ENCODE results near the gene DGCR2. TPM values are rescaled to one million over a fixed set of nuclear protein-coding genes. Genes with fewer than 3 reads are reported as not detected.
"Not testable (repeated sequence)": the region's sequence is repeated elsewhere in the genome, so short reads cannot be mapped to it uniquely, and the experiment has no call there.

The DGCR2 gene
- total RNA-seq, 1 donor = 31.2 TPM

GRCh38 chr22:19036229-19036522 is 86.0 kb downstream of the DGCR2 start:
- Histone ChIP-seq H3K27me3 (ENCODE audit: insufficient read depth, low read length) (no peaks in the 10 kb centered on the region), H3K4me3 (ENCODE audit: low read length) (no peak overlapping the region), H3K9me3 (ENCODE audit: low read depth, low read length) (no peaks in the 10 kb centered on the region), H3K4me1 (ENCODE audit: insufficient read depth, low read length) (no peaks in the 10 kb centered on the region)

DNA sequence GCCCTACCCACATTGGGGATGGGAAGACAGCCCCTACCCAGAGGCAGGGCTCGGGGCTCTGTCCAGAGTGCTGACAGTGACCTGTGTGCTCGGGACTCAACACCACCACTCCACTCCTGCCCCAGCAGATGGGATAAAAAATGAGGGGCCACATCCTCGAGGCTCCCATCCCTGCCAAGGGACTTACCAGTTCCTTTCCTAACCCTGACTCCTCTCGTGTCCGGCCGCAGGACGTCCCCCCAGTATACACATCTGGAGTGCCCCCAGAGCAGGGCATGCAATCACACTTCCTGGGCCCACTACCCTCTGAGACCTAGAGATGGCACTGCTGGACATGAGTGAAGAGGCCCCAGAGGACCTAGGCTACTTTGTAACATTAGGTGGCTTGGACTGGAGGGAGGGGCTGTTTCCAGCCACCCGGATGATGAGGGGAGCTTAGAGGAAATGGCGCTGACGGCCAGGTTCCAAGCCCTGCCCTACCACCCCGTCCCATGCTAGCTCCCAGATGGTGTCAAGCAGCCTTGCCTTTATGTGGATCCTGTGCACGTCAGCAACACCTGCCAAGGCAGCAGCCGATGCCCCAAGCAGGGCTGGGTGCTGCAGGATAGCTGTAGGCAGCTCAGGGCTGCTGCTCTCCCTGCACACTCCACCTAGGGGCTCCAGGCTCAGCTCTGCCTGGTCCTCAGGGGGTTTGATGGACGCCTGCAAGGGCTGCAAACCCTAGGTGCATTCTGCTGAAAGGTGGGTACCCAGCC is 86.6 kb downstream of the DGCR2 start:
- no peaks in the 10 kb centered on the region for H3K27me3 ChIP-seq (ENCODE audit: insufficient read depth, low read length)
- no peaks in the 10 kb centered on the region for H3K4me1 ChIP-seq (ENCODE audit: insufficient read depth, low read length)
- H3K4me3 ChIP-seq (ENCODE audit: low read length) = no peak overlapping the region
- H3K9me3 ChIP-seq (ENCODE audit: low read depth, low read length) = no peaks in the 10 kb centered on the region

GRCh38 chr22:19035126-19035473 is 87.1 kb downstream of the DGCR2 start:
- H3K9me3 ChIP-seq (ENCODE audit: low read depth, low read length); H3K4me1 ChIP-seq (ENCODE audit: insufficient read depth, low read length); H3K27me3 ChIP-seq (ENCODE audit: insufficient read depth, low read length); H3K4me3 ChIP-seq (ENCODE audit: low read length): not testable (repeated sequence)

DNA sequence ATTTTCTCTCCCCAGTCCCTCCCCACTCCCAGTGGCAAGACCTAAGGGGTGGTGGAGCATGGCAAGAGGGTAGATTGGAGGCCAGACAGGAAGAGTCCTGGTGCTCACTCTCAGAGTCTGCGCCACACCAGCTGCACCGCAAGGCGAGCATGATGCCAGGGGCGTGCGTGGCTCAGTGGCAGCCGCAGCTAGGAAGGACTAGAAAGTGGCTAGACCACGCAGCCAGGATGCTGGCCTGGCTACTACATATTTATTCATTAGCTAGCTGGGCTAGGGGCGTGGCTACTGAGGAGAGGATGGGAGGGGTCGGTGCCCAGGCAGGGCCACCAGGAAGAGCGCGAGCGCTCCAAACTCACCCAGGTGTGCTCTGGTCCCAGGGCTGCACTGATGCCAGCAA is 87.5 kb downstream of the DGCR2 start:
- H3K4me1 ChIP-seq (ENCODE audit: insufficient read depth, low read length); H3K27me3 ChIP-seq (ENCODE audit: insufficient read depth, low read length); H3K9me3 ChIP-seq (ENCODE audit: low read depth, low read length); H3K4me3 ChIP-seq (ENCODE audit: low read length): not testable (repeated sequence)

DNA sequence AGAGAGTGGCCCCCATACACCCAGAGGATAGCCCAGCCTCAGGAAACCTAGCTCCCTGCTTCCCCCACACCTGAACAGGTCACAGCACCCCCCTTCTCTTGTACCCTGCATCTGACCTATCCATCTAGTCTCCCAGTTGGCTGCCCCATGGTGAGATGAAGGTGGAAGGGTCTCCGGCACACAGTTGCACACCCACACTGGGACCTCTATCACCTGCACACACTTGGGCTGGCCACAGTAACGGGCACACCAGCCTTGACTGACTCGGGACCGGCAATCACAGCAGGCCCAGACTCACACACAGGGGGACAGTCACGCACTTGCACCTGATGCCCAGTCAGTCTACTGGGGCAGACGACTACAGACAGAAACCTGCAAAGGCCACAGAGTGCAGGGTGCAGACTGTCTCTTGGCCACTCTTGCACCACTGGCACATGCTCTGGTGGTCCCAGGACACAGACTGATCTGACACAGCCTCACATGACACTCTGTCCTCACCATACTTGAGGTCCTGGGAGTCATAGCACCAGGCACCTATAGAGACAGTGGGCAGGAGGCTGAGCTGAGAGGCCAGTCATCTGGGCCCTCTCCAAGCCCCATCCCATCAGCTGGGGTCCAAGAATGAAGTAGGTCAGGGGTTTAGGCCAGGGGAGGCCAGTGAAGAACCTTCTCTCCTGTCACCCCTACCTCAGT is 88.0 kb downstream of the DGCR2 start:
- not testable (repeated sequence) for H3K4me1 ChIP-seq (ENCODE audit: insufficient read depth, low read length); H3K27me3 ChIP-seq (ENCODE audit: insufficient read depth, low read length); H3K9me3 ChIP-seq (ENCODE audit: low read depth, low read length); H3K4me3 ChIP-seq (ENCODE audit: low read length)

GRCh38 chr22:19033568-19033905 is 88.7 kb downstream of the DGCR2 start:
- H3K27me3 ChIP-seq (ENCODE audit: insufficient read depth, low read length); H3K9me3 ChIP-seq (ENCODE audit: low read depth, low read length); H3K4me3 ChIP-seq (ENCODE audit: low read length); H3K4me1 ChIP-seq (ENCODE audit: insufficient read depth, low read length): not testable (repeated sequence)

GRCh38 chr22:19032898-19033567 is 89.2 kb downstream of the DGCR2 start:
- not testable (repeated sequence) for H3K27me3 ChIP-seq (ENCODE audit: insufficient read depth, low read length); H3K4me3 ChIP-seq (ENCODE audit: low read length); H3K4me1 ChIP-seq (ENCODE audit: insufficient read depth, low read length); H3K9me3 ChIP-seq (ENCODE audit: low read depth, low read length)

GRCh38 chr22:19032156-19032785 is 89.9 kb downstream of the DGCR2 start:
- not testable (repeated sequence) for H3K27me3 ChIP-seq (ENCODE audit: insufficient read depth, low read length); H3K4me1 ChIP-seq (ENCODE audit: insufficient read depth, low read length); H3K9me3 ChIP-seq (ENCODE audit: low read depth, low read length); H3K4me3 ChIP-seq (ENCODE audit: low read length)

GRCh38 chr22:19030889-19031252 is 91.3 kb downstream of the DGCR2 start:
- H3K4me3 ChIP-seq (ENCODE audit: low read length); H3K9me3 ChIP-seq (ENCODE audit: low read depth, low read length); H3K4me1 ChIP-seq (ENCODE audit: insufficient read depth, low read length); H3K27me3 ChIP-seq (ENCODE audit: insufficient read depth, low read length): not testable (repeated sequence)

- H3K27me3 ChIP-seq (ENCODE audit: insufficient read depth, low read length); H3K9me3 ChIP-seq (ENCODE audit: low read depth, low read length): not testable (repeated sequence)
These were observed 91.9 kb downstream of the DGCR2 start for GRCh38 chr22:19030226-19030888.

DNA sequence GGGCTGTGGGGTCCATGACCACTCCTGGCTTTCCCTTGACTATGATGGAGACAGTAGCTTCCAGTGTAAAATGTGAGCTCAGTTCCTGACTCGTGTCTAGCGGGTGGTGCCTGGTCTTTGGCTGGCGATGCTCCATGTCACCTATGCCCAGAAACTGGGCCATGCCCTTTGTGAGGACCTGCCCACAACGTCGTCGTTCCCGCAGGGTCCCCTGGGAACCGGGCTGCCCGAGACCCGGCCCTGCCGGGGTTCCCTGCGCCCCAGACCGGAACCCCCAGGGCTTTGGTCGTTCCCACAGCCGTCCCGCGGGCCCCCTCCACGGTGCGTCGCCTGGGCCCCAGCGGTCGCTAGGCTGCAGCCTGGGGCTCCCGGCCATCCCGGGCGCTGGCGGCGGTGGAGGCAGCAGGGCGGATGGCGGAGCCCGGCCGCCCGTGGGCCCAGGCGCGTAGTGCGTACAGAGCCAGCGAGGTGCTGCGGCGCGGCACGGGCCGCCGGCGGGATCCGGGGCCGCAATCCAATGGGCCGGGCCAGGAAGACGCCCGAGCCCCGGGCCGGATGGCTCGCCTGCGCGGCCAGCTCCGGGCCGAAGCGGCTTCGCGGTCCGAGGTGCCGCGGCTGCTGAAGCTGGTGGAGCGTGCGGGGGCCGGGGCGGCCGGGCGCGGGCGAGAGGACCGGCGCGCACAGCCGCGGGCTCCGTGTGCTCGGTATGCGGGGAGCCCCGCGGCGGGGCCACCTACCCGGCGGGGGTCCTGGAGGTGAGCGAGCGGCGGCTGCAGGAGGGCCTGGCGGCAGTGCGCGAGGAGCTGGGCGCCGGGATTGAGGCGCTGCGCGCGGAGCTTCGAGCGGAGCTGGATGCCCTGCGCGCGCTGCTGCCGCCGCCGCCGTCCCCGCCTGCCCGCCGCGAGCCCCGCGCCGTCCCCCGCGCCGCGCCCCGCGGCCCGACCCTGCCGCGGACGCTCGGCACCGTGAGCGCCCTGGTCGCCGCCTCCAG is 92.8 kb downstream of the DGCR2 start:
- not testable (repeated sequence) for H3K4me1 ChIP-seq (ENCODE audit: insufficient read depth, low read length); H3K27me3 ChIP-seq (ENCODE audit: insufficient read depth, low read length); H3K4me3 ChIP-seq (ENCODE audit: low read length); H3K9me3 ChIP-seq (ENCODE audit: low read depth, low read length)

More at GRCh38 chr22:19030226-19030888, 91.9 kb downstream of the DGCR2 start:
- H3K4me1 ChIP-seq (ENCODE audit: insufficient read depth, low read length); H3K4me3 ChIP-seq (ENCODE audit: low read length): not testable (repeated sequence)

GRCh38 chr22:19028060-19028455 is 94.2 kb downstream of the DGCR2 start:
- H3K27me3 ChIP-seq (ENCODE audit: insufficient read depth, low read length); H3K4me3 ChIP-seq (ENCODE audit: low read length); H3K9me3 ChIP-seq (ENCODE audit: low read depth, low read length); H3K4me1 ChIP-seq (ENCODE audit: insufficient read depth, low read length): not testable (repeated sequence)

DNA sequence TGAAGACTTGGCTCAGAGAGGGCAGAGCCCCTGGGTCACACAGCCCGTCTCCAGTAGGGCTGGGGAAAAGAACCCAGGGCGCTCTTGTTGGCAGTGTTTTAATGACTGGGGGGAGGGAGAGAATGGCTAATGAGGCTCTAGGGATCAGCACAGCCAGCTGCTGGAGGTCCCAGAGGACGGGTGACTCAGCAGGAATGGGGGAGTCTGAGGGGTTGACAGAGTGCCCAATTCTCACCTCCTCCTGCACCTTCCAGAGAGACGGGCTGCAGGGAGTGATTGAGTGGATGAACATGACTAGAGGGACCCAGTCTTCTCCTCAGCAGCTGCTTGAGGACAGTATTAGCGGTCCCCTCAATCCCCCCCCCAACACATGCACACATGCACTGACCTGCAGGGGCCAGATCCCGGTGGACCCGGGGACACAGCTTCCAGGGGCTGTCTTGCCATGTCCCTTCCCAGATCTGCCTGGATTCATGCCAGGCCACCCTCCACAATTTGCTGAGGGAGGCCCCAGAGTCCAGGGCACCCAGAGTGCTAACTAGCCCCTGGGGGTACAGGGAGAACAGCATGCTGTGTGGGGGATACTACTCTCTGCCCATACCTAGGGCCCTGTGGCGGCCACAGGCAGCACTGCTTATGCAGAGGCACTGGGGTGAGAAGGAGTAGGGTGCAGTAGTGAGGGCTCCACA is 94.7 kb downstream of the DGCR2 start:
- H3K4me3 ChIP-seq (ENCODE audit: low read length); H3K4me1 ChIP-seq (ENCODE audit: insufficient read depth, low read length); H3K27me3 ChIP-seq (ENCODE audit: insufficient read depth, low read length); H3K9me3 ChIP-seq (ENCODE audit: low read depth, low read length): not testable (repeated sequence)

GRCh38 chr22:19026080-19026479 is 96.1 kb downstream of the DGCR2 start:
- H3K9me3 ChIP-seq (ENCODE audit: low read depth, low read length); H3K27me3 ChIP-seq (ENCODE audit: insufficient read depth, low read length); H3K4me1 ChIP-seq (ENCODE audit: insufficient read depth, low read length); H3K4me3 ChIP-seq (ENCODE audit: low read length): not testable (repeated sequence)
